T-helper 17 cell (primary cell): ENCODE results near the gene HAUS3. TPM values are rescaled to one million over a fixed set of nuclear protein-coding genes. Genes with fewer than 3 reads are reported as not detected.
A peak's percentile ranks its signal among the peaks of the same experiment; 100 is the strongest.

Experiments used
- ATAC-seq: fragments of 150-1000 bp; cut with Tn5 transposase; 2 replicates; pipeline ENCODE4 v1.10.0; 2021; ENCODE audit warnings: mild to moderate bottlenecking, moderate library complexity
- DNase-seq, 3 donors: peaks; one replicate each; pipeline versions ENCODE4 v3.0.0 to v3.0.0-alpha.2; 2020 to 2021
- H3K9me3 ChIP-seq: one replicate; pipeline ENCODE4 v1.7.0; 2013; ENCODE audit warnings: low read length, mild to moderate bottlenecking; ENCODE audit not compliant: control insufficient read depth, poor library complexity, severe bottlenecking
- H3K27ac Mint-ChIP-seq: one replicate; pipeline ENCODE4 v1.8.0; 2022; ENCODE audit warnings: mild to moderate bottlenecking, moderate library complexity, mixed read lengths
- H3K27me3 Mint-ChIP-seq: one replicate; pipeline ENCODE4 v1.8.0; 2022; ENCODE audit warnings: mixed read lengths
- H3K36me3 Mint-ChIP-seq: one replicate; pipeline ENCODE4 v1.8.0; 2022; ENCODE audit warnings: low read depth, mixed read lengths
- H3K4me1 Mint-ChIP-seq: one replicate; pipeline ENCODE4 v1.8.0; 2022; ENCODE audit warnings: mild to moderate bottlenecking, mixed read lengths
- H3K4me3 Mint-ChIP-seq: one replicate; pipeline ENCODE4 v1.8.0; 2022; ENCODE audit warnings: mild to moderate bottlenecking, moderate library complexity, mixed read lengths
- total RNA-seq, 4 donors: library from RNA in 2 of 4; stranded (reverse) in 2 of 4; gene quantifications; one replicate each; pipeline ENCODE4 v1.2.3 and lab custom pipeline; 2022 to 2026

The HAUS3 gene
- total RNA-seq, 2 donors from 2014 or later: 78.5 to 94.5 TPM

DNA sequence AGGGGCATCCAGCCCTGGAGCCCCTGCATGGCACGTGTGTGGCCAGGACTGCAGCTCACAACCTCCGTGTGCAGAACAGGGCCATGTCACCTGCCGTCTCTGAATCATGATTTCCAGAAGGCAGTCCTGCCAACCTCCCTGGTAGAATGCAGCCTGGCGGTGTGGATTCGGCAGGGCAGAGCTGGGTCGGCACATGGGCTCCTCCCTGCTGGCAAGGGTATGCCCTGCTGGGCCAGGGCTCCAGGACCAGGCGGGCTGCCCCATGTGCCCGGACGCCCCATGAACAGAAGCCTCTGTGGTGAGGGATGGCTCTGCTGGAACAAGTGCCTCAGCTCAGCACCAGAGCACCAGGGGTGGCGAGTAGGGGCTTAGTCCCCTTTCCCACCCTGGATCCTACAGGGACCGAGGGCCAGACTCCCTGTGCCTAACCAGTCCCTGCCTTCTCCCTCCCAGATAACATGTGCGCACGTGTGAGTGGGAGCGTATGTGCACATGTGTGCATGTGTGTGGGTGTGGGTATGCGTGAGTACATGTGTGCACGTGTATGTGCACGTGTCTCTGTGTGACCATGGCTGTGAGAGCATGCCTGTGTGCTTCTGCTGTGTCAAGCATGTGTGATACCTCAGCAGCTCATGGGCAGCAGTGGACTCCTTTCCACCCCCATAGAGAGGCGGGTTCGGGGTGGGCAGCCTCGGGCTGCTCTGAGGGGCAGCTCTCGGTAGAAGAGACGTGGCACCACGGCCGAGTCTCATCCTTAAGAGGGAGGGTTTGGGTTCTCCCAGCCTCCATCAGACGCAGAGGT lies 30.3 kb upstream of the HAUS3 start:
- no peak overlapping the region for H3K4me3 Mint-ChIP-seq
- DNase-seq: no peak
- H3K27ac Mint-ChIP-seq: peak overlapping the region; percentile 37

DNA sequence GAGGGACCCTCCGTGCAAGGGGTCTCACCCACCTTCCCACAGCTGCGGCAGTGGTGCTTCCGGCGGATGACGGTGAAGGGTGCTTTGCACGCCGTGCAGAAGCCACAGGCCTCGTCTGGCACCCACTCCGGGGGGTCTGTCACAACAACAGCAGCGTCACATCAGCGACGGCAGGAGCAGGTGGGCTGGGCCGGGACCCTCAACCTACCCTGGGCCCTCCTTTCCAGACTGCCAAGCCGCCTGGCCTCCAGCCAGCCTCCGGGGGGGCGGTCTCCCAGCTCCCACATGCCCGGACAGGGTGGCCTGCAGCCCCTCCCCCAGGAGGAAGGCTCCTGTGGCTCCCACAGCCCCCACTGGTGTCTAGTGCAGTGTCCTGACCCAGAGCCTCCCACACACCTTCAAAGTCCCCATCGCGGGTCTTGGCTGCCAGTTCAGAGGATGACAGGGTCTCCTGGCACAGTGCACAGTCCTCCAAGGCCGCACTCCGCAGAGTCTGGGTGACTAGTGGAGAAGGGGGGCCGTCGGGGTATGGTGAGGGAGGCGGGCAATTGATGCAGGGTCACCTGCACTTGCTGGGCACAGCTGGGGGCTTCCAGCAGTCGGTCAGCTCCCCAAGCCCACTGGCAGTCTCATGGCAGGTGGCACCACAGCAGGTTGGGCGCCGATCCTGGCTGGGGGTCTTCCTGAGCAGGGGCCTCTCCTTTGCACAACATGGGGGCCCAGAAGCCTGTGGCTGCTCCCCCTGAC lies 29.5 kb upstream of the HAUS3 start:
- Mint-ChIP-seq H3K4me3 (no peak overlapping the region), H3K27ac (no peak overlapping the region), H3K4me1 (no peaks in the 10 kb centered on the region), H3K27me3 (no peaks in the 10 kb centered on the region), H3K36me3 (no peaks in the 10 kb centered on the region)
- ATAC-seq: no peak
- no peak for DNase-seq
- H3K9me3 ChIP-seq: no peaks in the 10 kb centered on the region

More for the DNA sequence above, 30.3 kb upstream of the HAUS3 start:
- H3K4me1 Mint-ChIP-seq: no peaks in the 10 kb centered on the region
- ATAC-seq: no peak
- no peaks in the 10 kb centered on the region for H3K9me3 ChIP-seq
- no peaks in the 10 kb centered on the region for H3K27me3 Mint-ChIP-seq
- H3K36me3 Mint-ChIP-seq: no peaks in the 10 kb centered on the region

DNA sequence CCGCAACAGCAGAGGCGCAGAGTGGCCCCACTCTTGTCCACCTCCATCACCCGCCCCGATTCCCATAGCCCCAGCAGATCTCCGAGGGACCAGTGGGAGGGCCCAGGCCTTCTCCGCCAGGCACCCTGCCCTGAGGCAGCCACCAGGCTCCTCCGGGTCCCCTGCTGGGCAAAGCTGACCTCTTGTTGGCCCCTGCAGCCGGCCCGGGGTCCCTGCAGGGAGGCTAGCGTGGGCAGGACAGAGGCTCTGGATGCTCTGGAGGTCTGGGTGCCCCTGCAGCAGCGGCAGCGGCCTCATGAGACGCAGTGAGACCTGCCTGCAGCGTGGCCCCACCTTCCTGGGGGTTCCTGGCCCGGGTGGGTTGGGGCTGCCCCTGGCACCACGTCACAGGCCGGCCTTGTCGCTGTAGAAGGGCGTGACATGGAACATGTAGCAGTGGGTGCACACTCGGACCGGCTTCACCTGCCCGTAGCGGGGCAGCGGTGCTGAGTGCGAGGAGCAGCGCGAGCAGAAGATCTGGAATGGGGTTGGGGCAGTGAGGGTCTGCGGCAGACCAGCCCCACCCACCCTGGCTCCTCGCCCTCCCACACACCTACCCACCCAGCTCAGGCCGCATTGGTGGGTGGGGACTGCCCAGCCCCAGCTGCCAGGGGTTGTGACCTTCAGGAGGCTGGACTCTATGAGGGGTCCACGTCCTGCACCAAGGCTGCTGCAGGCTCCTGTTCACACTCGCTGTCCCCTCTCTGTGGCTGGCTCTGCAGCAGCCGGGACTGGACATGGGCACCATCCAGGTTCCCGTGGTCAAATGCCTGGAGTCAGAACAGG lies 28.6 kb upstream of the HAUS3 start:
- no peaks in the 10 kb centered on the region for H3K36me3 Mint-ChIP-seq
- H3K27me3 Mint-ChIP-seq: no peaks in the 10 kb centered on the region
- no peaks in the 10 kb centered on the region for H3K9me3 ChIP-seq
- ATAC-seq: no peak
- H3K27ac Mint-ChIP-seq: no peak overlapping the region
- H3K4me3 Mint-ChIP-seq: no peak overlapping the region
- DNase-seq: no peak
- H3K4me1 Mint-ChIP-seq: no peaks in the 10 kb centered on the region

DNA sequence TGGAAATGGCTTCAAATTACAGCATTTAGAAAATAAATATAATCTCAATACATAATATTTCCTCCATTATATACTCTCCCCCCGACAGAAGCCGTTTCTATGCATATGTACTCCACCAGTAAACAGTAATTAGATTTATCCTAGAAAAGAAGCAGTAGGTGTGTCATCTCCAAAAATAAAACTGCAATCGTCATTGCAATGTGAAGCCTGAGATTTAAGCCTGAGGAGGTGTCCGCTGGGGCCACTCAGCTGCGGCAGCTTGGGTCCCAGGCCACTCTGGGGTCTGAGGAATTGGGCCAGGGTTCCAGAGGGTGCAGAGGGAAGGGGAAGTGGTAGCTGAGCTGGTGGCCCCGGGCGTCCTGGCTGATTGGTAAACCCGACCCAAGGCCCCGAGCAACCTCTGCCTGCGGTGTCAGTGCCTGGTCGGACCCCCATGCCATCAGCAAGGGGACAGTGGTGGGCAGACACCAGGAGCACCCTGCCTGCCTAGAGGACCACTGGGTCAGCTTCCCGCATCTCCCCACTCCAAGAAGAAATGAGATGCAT lies 27.8 kb upstream of the HAUS3 start:
- DNase-seq (no peak), ATAC-seq (no peak)
- H3K9me3 ChIP-seq: no peaks in the 10 kb centered on the region
- no peak overlapping the region for H3K27ac Mint-ChIP-seq
- no peaks in the 10 kb centered on the region for H3K4me1 Mint-ChIP-seq
- H3K27me3 Mint-ChIP-seq: no peaks in the 10 kb centered on the region
- H3K36me3 Mint-ChIP-seq: no peaks in the 10 kb centered on the region
- no peak overlapping the region for H3K4me3 Mint-ChIP-seq

DNA sequence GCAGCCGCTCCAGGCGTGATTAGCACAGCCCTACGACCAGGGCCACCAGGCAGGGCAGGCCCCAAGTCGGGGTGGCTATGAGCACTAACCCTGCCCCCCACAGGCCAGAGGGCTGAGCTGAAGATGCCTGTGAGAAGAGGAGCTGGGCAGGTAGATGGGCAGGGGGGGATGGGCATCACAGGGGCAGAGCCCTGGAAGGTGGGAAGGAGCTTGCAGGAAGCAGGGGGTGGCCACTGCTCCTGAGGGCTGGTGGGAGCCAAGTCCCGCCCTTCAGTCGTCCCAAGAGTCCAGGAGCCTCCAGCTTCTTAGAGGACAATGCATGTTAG lies 27.2 kb upstream of the HAUS3 start:
- ATAC-seq (no peak), DNase-seq (no peak)
- H3K4me3 Mint-ChIP-seq: no peak overlapping the region
- no peaks in the 10 kb centered on the region for H3K9me3 ChIP-seq
- no peaks in the 10 kb centered on the region for H3K36me3 Mint-ChIP-seq
- H3K4me1 Mint-ChIP-seq: no peaks in the 10 kb centered on the region
- no peak overlapping the region for H3K27ac Mint-ChIP-seq
- no peaks in the 10 kb centered on the region for H3K27me3 Mint-ChIP-seq

DNA sequence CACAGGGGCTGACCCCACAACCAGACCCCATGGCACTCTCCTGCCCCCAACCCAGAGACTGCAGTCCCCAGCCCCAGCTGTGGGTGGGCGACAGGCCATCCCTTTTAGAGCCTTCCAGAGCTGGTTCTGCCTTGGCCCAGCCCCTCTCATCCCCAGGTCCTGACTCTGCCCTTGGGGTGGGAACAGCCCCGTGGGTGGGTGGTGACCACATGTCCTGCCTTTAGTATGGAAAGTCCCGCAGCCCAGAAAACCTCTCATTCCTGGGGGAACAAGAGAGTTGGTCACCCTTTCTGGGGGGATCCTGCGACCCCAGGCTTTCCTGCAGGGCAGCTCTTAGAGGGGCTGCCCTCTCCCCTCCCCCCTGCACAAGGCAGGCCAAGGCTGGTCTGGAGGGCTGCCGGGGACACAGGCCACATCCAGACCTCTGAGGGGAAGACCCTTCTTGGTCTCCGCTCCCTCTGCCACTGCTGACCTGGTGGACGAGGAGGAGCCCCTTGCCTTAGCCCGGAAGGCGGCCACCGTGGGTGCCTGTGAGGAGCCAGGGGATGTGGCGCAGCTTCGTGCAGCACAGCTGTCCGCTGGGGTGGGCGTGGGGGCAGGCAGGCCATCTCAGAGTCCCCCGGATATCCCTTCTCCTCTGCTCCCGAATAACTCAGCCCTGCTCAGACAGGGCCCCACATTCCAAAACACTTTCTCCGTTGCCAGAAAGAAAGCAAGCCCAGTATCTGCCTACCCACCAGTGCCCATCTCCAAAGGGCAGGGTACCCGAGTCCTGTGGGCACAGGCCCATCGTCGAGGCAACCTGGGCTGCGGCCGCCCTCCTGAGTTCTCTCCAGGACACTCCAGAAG lies 26.7 kb upstream of the HAUS3 start:
- ATAC-seq: no peak
- H3K4me3 Mint-ChIP-seq: no peak overlapping the region
- H3K27ac Mint-ChIP-seq: no peak overlapping the region
- H3K36me3 Mint-ChIP-seq: no peaks in the 10 kb centered on the region
- DNase-seq: no peak
- no peaks in the 10 kb centered on the region for H3K27me3 Mint-ChIP-seq
- H3K4me1 Mint-ChIP-seq: no peaks in the 10 kb centered on the region
- H3K9me3 ChIP-seq: no peaks in the 10 kb centered on the region

DNA sequence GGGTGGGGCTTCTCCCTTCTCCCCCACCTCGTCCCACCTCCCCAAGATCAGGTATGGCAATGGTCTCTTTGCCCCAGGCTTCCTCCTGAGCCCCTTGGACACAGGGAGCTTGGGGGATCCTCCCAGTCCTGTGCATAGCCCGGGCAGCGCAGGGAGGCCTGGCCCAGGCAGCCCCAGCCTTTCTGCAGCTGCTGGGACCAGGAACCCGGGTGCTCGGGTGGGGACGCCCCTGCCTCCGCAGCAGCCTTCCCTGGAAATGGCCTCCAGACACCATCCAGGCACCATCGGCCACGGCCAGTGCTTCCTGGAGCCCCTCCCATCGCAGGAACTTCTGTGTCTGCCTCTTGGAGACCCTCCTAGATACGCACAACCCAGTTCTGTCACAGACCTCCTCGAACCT lies 25.9 kb upstream of the HAUS3 start:
- H3K4me1 Mint-ChIP-seq: no peaks in the 10 kb centered on the region
- H3K27ac Mint-ChIP-seq: no peak overlapping the region
- H3K9me3 ChIP-seq: no peaks in the 10 kb centered on the region
- H3K27me3 Mint-ChIP-seq: no peaks in the 10 kb centered on the region
- H3K4me3 Mint-ChIP-seq: no peak overlapping the region
- no peaks in the 10 kb centered on the region for H3K36me3 Mint-ChIP-seq
- DNase-seq (no peak), ATAC-seq (no peak)

DNA sequence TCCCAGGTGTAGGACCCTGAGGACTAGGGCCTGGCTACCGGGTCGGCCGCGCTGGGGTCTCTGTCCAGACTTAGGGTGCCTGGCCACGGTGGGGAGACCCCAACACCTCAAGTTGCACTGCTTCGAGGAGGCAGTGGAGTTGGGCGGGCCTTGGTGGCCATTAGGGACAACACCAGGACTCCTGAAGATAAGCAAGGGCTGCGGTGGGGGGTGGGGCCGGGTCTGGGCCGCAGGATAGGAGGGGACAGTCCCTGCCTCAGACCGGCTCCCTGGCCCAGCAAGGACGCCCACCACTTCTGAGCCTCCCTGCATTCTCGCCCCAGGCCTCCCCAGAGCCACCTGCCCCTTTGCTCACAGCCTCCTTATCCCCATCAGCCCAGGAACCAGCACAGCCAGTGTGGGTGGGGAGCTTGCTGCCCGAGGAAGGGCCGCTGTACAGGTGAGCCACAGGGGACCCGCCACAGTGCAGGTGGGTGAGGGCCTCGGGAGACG lies 25.4 kb upstream of the HAUS3 start:
- Mint-ChIP-seq H3K27me3 (no peaks in the 10 kb centered on the region), H3K4me3 (no peak overlapping the region), H3K36me3 (no peaks in the 10 kb centered on the region), H3K4me1 (no peaks in the 10 kb centered on the region), H3K27ac (no peak overlapping the region)
- ATAC-seq (no peak), DNase-seq (no peak)
- H3K9me3 ChIP-seq: no peaks in the 10 kb centered on the region

DNA sequence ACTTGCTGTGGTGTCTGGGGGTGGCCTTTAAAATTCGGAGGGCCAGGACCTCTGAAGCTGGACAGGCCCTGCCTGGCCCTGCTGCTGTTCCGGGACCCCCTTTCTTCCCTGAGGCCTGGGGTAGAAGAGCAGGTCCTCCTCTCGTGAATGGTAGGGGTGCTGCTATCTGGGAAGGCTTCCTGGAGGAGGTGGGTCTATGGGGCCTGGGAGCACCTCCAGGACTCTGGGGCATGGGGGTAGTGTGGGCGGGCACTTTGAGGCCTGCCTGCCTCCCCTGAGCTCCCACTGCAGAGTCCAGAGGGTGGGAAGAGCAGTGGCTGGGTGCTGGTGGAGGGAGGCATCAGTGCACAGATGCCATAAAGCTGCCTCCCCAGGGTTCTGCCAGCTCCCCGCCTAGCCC lies 24.9 kb upstream of the HAUS3 start:
- no peaks in the 10 kb centered on the region for H3K27me3 Mint-ChIP-seq
- no peak overlapping the region for H3K27ac Mint-ChIP-seq
- no peaks in the 10 kb centered on the region for H3K36me3 Mint-ChIP-seq
- H3K4me1 Mint-ChIP-seq: no peaks in the 10 kb centered on the region
- DNase-seq (no peak), ATAC-seq (no peak)
- no peak overlapping the region for H3K4me3 Mint-ChIP-seq
- H3K9me3 ChIP-seq: no peaks in the 10 kb centered on the region

DNA sequence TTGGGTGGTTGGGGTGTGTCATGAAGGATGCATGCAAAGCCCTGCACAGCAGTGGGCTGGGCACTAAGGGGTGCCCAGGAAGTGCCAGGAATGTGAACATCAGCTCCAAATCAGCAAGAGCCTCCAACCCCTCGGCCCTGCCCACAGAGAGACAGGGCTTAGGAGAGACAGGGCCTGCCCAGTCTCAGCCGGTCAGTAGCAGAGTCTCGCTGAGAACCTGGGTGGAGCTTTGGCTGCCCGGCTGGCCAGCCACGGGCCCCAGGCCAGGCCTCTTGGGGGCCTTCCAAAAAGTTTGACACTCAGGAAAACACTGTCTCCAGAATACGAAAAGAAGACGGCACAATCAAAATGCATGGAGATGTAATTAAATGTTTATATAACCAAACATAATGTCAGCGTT lies 24.3 kb upstream of the HAUS3 start:
- Mint-ChIP-seq H3K4me3 (no peak overlapping the region), H3K27ac (peak overlapping the region; percentile 89), H3K36me3 (no peaks in the 10 kb centered on the region), H3K27me3 (no peaks in the 10 kb centered on the region), H3K4me1 (no peaks in the 10 kb centered on the region)
- ATAC-seq: no peak
- no peaks in the 10 kb centered on the region for H3K9me3 ChIP-seq
- no peak for DNase-seq

DNA sequence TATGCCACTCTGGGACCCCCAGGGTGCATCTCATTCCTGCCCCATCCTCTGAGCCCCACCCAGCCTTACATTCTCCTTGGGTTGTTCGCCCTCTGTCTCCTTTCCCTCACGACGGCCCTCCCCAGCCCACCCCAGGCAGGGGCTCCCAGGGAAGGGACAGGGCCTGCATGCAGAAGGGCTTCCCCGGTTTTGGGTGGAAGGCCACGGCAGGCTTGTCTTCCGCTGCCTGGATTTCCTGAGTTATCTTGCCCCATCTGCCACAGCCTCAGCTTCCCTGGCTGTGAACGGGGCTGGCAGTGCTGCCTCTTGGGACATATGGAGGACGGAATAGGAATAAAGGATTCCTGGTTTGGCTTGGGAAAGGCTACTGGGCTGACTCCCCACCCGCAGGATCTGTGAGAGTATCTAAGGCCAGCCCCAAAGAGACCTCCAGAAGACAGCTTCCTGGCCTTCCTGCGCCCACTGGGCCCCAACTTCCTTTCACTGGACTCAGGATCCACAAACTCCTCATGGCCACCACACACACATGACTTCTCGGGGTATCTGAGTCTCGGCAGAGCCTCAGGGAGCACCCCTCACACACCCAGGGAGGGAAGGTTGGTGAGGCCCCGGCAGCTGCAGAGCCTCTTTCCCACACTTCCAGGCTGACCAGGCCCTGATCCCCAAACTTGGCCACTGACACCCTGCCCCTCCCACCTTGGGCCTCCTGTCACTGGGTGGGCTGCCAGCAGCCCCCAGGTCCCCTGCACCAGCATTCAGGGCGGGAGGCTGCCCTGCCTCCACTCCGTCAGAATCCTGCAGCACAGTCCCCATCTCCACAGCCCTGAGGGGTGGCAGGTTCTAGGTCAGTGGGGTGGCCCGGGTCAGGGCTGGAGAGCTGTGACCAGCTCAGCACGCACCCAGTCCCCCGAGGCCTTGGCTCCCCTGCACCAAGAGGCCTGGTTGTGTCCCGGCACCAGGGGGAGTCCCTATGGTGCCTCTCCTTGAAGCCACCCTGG lies 23.5 kb upstream of the HAUS3 start:
- no peaks in the 10 kb centered on the region for H3K9me3 ChIP-seq
- ATAC-seq (no peak), DNase-seq (no peak)
- Mint-ChIP-seq H3K27ac (peak overlapping the region; percentile 89), H3K4me3 (peak overlapping the region; percentile 25), H3K27me3 (no peaks in the 10 kb centered on the region), H3K4me1 (no peaks in the 10 kb centered on the region), H3K36me3 (no peaks in the 10 kb centered on the region)
